Transverse colon (tissue), 4 donors: ENCODE results near the gene ZNF606. TPM values are rescaled to one million over a fixed set of nuclear protein-coding genes. Genes with fewer than 3 reads are reported as not detected.

Source experiments
- DNase-seq: peaks from one replicate; pipeline ENCODE4 v3.0.0-alpha.2; 2019
- H3K27ac ChIP-seq, 4 donors: fragments of 200-600 bp; sonication (generic); 2 replicates each; pipeline ENCODE4 v1.5.1; 2016 to 2018; ENCODE audit warnings: inconsistent platforms in 4 of 4
- H3K27me3 ChIP-seq: fragments of 200-600 bp; sonication (generic); 2 replicates; pipeline ENCODE4 v1.5.1; 2017; ENCODE audit warnings: inconsistent platforms
- H3K36me3 ChIP-seq, 4 donors: fragments of 200-600 bp; sonication (generic); 2 replicates each; pipeline ENCODE4 v1.5.1; 2017 to 2019; ENCODE audit warnings: inconsistent platforms in 4 of 4
- H3K4me1 ChIP-seq, 4 donors: fragments of 200-600 bp; sonication (generic); 2 replicates each; pipeline ENCODE4 v1.5.1; 2017 to 2020; ENCODE audit warnings: inconsistent platforms in 4 of 4
- H3K4me3 ChIP-seq, 4 donors: fragments of 200-600 bp; sonication (generic); 1 replicate in 1 of 4; 2 replicates in 3 of 4; pipeline versions ENCODE4 v1.5.1 to v1.6.1; 2017 to 2019; ENCODE audit warnings: inconsistent platforms in 4 of 4
- H3K9me3 ChIP-seq, 2 donors: fragments of 200-600 bp; sonication (generic); 2 replicates each; pipeline ENCODE4 v1.5.1; 2017 to 2019; ENCODE audit warnings: inconsistent platforms in 2 of 2
- EP300 ChIP-seq: sonication (generic); formaldehyde crosslinking; IDR thresholded peaks from one replicate; pipeline ENCODE4 v1.6.1; 2017; ENCODE audit warnings: antibody characterized with exemption, low read depth
- POLR2A ChIP-seq: fragments of 450-650 bp; IDR thresholded peaks from one replicate; pipeline ENCODE4 v1.6.1; 2016; ENCODE audit warnings: antibody characterized with exemption, mild to moderate bottlenecking, moderate library complexity
- POLR2AphosphoS5 ChIP-seq, 3 donors: sonication (generic); formaldehyde crosslinking; IDR thresholded peaks; one replicate each; pipeline ENCODE4 v1.6.1; 2016; ENCODE audit warnings: antibody characterized with exemption in 3 of 3
- WGBS, 2 donors: methylation state at CpG; one replicate each; pipeline ENCODE4 v1.1.5; 2018; ENCODE audit warnings: low coverage in 1 of 2; 5-methylcytosine and 5-hydroxymethylcytosine counted together
- in situ Hi-C, 4 donors: fragments of 200-750 bp; cut with MboI; loops; one replicate each; pipeline versions ENCODE4 v1.15.0 to v1.15.1; 2017; ENCODE audit warnings: low sequenced_read_pairs in 3 of 4, low pct_ligation_motif_present in 1 of 4, low pct_unique_long_range_greater_than_20kb in 1 of 4
- intact Hi-C: fragments of 100-400 bp; cut with DNase I; formaldehyde crosslinking; loops from one replicate; pipeline ENCODE4 v1.15.1; 2023; ENCODE audit warnings: low total_unique reads
- total RNA-seq, 4 donors: library from RNA; depleted of rRNA; stranded (reverse); fragments of >200 nt; gene quantifications; one replicate each; pipeline ENCODE4 v1.1.0, GENCODE V29; 2016
- TF ChIP-seq, protein P1 (sequence below), 5 experiments: fragments of 200-600 bp in 3 of 5; fragments of 450-650 bp in 2 of 5; sonication (generic) in 3 of 5; IDR thresholded peaks; 1 replicate in 2 of 5; 2 replicates in 3 of 5; pipeline ENCODE4 v1.5.1; 2016 to 2017; ENCODE audit warnings: antibody characterized with exemption in 5 of 5, inconsistent platforms in 3 of 5, mild to moderate bottlenecking in 2 of 5, moderate library complexity in 1 of 5

ZNF606 gene
- total RNA-seq, result 10 to 100 TPM; 13.7 to 27.7 (median 16.2) TPM

GRCh38 chr19:58002384-58003173 is at the start of gene ZNF606:
TSS of gene ZNF606 (minus strand) at chr19:58002820. CDS start at chr19:58001319, 1,501 bp downstream.
- peak within 1 kb of the TSS; percentile 90 to 97 (median 92) for H3K27ac ChIP-seq
- intact Hi-C loops (loop anchor here (10.0 kb wide), 1 partner anchor 58 kb away; the partner anchor contains the start of gene ZNF256), in situ Hi-C loops (no loop called here)
- 1% methylated on average over 65 of the region's 91 CpGs; no CpG with 5 or more reads in 1 of the 2 donors for WGBS, 2 donors
- peak within 1 kb of the TSS; percentile 79 to 96 (median 84) for H3K4me3 ChIP-seq
- TF ChIP-seq POLR2A (peak; percentile 72), POLR2AphosphoS5 (IDR thresholded peaks at IDR 0.05) (peak; percentile 67 to 87 (median 84)), EP300 (no peak)
- TF ChIP-seq, protein P1, sequence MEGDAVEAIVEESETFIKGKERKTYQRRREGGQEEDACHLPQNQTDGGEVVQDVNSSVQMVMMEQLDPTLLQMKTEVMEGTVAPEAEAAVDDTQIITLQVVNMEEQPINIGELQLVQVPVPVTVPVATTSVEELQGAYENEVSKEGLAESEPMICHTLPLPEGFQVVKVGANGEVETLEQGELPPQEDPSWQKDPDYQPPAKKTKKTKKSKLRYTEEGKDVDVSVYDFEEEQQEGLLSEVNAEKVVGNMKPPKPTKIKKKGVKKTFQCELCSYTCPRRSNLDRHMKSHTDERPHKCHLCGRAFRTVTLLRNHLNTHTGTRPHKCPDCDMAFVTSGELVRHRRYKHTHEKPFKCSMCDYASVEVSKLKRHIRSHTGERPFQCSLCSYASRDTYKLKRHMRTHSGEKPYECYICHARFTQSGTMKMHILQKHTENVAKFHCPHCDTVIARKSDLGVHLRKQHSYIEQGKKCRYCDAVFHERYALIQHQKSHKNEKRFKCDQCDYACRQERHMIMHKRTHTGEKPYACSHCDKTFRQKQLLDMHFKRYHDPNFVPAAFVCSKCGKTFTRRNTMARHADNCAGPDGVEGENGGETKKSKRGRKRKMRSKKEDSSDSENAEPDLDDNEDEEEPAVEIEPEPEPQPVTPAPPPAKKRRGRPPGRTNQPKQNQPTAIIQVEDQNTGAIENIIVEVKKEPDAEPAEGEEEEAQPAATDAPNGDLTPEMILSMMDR (IDR thresholded peaks at IDR 0.05), result no peak
- peaks cover 0 to 32% (median 2%) of the 10 kb centered on the region in 4 donors for H3K4me1 ChIP-seq
- peaks cover 0 to 64% (median 26%) of the 10 kb centered on the region in 4 donors for H3K36me3 ChIP-seq
- no peaks in the 10 kb centered on the region for H3K27me3 ChIP-seq
- peaks cover 31 to 79% of the 10 kb centered on the region in 2 donors for H3K9me3 ChIP-seq
- DNase-seq, result peak; percentile 89

GRCh38 chr19:58052256-58052655 is 49.6 kb upstream of the ZNF606 start:
- H3K4me1 ChIP-seq, result no peaks in the 10 kb centered on the region
- intact Hi-C loops, result no loop called here
- no peaks in the 10 kb centered on the region for H3K36me3 ChIP-seq
- DNase-seq, result no peak
- no peak overlapping the region for H3K27ac ChIP-seq
- H3K4me3 ChIP-seq, result no peak overlapping the region
- in situ Hi-C loops, result no loop called here
- 96% methylated on average over 12 of the region's 16 CpGs; no CpG with 5 or more reads in 1 of the 2 donors for WGBS, 2 donors
- peaks cover 13 to 49% of the 10 kb centered on the region in 2 donors for H3K9me3 ChIP-seq
- no peak for TF ChIP-seq POLR2A
- TF ChIP-seq POLR2AphosphoS5 (IDR thresholded peaks at IDR 0.05), result no peak
- no peak for TF ChIP-seq EP300
- TF ChIP-seq, protein P1 (IDR thresholded peaks at IDR 0.05), result no peak
- no peaks in the 10 kb centered on the region for H3K27me3 ChIP-seq

DNA sequence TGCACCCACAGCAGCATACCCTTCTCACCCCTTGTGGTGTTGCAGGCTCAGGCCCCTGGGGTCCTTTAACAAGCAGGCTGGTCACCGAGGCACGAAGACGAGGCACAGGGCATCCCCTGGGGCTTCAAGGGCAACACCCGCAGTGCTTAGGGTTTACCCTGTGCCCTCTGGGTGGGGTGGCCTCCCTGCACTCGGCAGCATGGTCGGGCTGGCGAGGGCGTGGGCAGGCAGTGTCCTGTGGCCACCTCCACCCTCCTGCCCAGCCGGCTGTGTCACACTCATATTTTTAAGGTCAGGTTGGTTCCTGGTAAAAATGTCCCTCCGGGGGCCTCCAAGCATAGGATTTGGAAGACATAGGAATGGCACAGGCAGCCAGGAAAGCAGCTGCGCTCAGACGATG is 45.1 kb upstream of the ZNF606 start:
- peaks cover 22 to 59% of the 10 kb centered on the region in 2 donors for H3K9me3 ChIP-seq
- intact Hi-C loops, result no loop called here

DNA sequence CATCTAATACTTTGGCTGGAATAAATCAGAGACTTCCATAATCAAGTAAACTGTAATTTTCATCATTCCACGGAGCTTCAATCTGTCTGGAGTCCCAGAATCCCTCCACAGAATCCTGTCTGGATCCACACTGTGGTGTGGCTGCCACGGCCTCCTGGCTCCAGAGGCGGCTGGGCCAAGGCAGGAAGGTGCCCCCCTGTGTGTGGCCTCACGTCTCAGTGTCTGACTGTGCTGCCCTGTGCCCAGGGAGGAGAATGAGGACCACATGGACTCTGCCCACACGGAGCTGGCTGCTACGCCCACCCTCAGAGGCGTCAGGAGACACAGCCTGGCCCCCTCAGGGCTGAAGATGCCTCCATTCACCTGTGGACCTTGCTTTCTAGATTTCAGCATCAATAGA is 44.2 kb upstream of the ZNF606 start:
- 68% methylated on average over 7 of the region's 7 CpGs; no CpG with 5 or more reads in 1 of the 2 donors for WGBS, 2 donors
- H3K9me3 ChIP-seq, result peaks cover 24 to 53% of the 10 kb centered on the region in 2 donors
- in situ Hi-C loops, result no loop called here

More for the DNA sequence above, 45.1 kb upstream of the ZNF606 start:
- H3K36me3 ChIP-seq, result no peaks in the 10 kb centered on the region
- H3K27ac ChIP-seq, result no peak overlapping the region
- H3K4me3 ChIP-seq, result no peak overlapping the region
- in situ Hi-C loops, result no loop called here
- DNase-seq, result no peak
- no peaks in the 10 kb centered on the region for H3K4me1 ChIP-seq
- no peaks in the 10 kb centered on the region for H3K27me3 ChIP-seq
- WGBS, 2 donors, result 96% methylated on average over 12 of the region's 12 CpGs; no CpG with 5 or more reads in 1 of the 2 donors
- TF ChIP-seq EP300 (no peak), POLR2AphosphoS5 (IDR thresholded peaks at IDR 0.05) (no peak), POLR2A (no peak)
- TF ChIP-seq, protein P1 (IDR thresholded peaks at IDR 0.05), result no peak

More for the DNA sequence above, 44.2 kb upstream of the ZNF606 start:
- intact Hi-C loops, result no loop called here
- Histone ChIP-seq H3K27ac (no peak overlapping the region), H3K36me3 (no peaks in the 10 kb centered on the region), H3K4me1 (no peaks in the 10 kb centered on the region), H3K27me3 (no peaks in the 10 kb centered on the region), H3K4me3 (no peak overlapping the region)
- no peak for DNase-seq
- TF ChIP-seq, protein P1 (IDR thresholded peaks at IDR 0.05), result no peak
- no peak for TF ChIP-seq EP300
